HEK293 (cell line): ENCODE measurements around the gene HERC2.

ENCODE experiments used
- CTCF ChIA-PET: fragments of 350-600 bp; formaldehyde crosslinking; extraction: SDS; loops from one replicate; lab custom pipeline; 2021; ENCODE audit warnings: antibody characterized with exemption; lab: Yijun Ruan, JAX
- POLR2A ChIA-PET: fragments of 300-600 bp; formaldehyde crosslinking; extraction: SDS; loops from one replicate; lab custom pipeline; 2020; ENCODE audit warnings: antibody characterized with exemption, inconsistent platforms; lab: Yijun Ruan, JAX
- H3K27ac ChIP-seq: fragments of 200-500 bp; sonication (Bioruptor generic); 2 replicates; pipeline ENCODE4 v1.5.1; 2014; ENCODE audit warnings: low read depth, low read length, control low read depth, inconsistent platforms; ENCODE audit errors: extremely low read depth
- H3K36me3 ChIP-seq, 2 experiments: fragments of 200-500 bp in 1 of 2; sonication (Bioruptor generic) in 1 of 2; 1 replicate in 1 of 2; 2 replicates in 1 of 2; pipeline ENCODE4 v1.5.1; 2014 to 2017; ENCODE audit warnings: inconsistent platforms in 2 of 2, low read length in 2 of 2; ENCODE audit not compliant: control insufficient read depth in 2 of 2, insufficient read depth in 1 of 2
- H3K4me1 ChIP-seq: fragments of 200-500 bp; sonication (Bioruptor generic); 2 replicates; pipeline ENCODE4 v1.5.1; 2014; ENCODE audit warnings: mild to moderate bottlenecking, low read length, inconsistent platforms; ENCODE audit not compliant: control insufficient read depth, insufficient read depth
- H3K4me3 ChIP-seq: 2 replicates; pipeline ENCODE4 v1.5.1; 2011; ENCODE audit warnings: low read depth, mild to moderate bottlenecking, control low read depth, low read length, moderate library complexity
- H3K9me3 ChIP-seq: fragments of 200-500 bp; sonication (Bioruptor generic); 2 replicates; pipeline ENCODE4 v1.5.1; 2014; ENCODE audit warnings: low read depth, low read length, inconsistent platforms; ENCODE audit not compliant: control insufficient read depth, insufficient read depth
- KLF1 ChIP-seq: fragments of 450-650 bp; formaldehyde crosslinking; IDR thresholded peaks from 2 replicates; pipeline ENCODE4 v1.5.1; 2016; ENCODE audit warnings: missing biosample characterization, missing genetic modification characterization
- MEIS1 ChIP-seq: sonication (generic); formaldehyde crosslinking; IDR thresholded peaks from 2 replicates; pipeline ENCODE4 v1.8.1; 2022; ENCODE audit warnings: missing genetic modification reagents, mild to moderate bottlenecking, borderline replicate concordance
- REPIN1 ChIP-seq: fragments of 450-650 bp; formaldehyde crosslinking; IDR thresholded peaks from 2 replicates; pipeline ENCODE4 v1.5.1; 2017; ENCODE audit warnings: missing biosample characterization, missing genetic modification characterization, low read depth
- SALL2 ChIP-seq: fragments of 450-650 bp; formaldehyde crosslinking; IDR thresholded peaks from 2 replicates; pipeline ENCODE4 v1.5.0; 2017; ENCODE audit warnings: missing biosample characterization, mild to moderate bottlenecking, missing genetic modification characterization, borderline replicate concordance
- ZBTB1 ChIP-seq: fragments of 450-650 bp; formaldehyde crosslinking; IDR thresholded peaks from 2 replicates; pipeline ENCODE4 v1.5.1; 2016; ENCODE audit warnings: missing biosample characterization, missing genetic modification characterization
- ZFHX2 ChIP-seq: fragments of 450-650 bp; formaldehyde crosslinking; conservative IDR thresholded peaks from 2 replicates; pipeline ENCODE4 v1.5.1; 2016; ENCODE audit warnings: missing biosample characterization, missing genetic modification characterization
- ZNF121 ChIP-seq: fragments of 450-650 bp; formaldehyde crosslinking; IDR thresholded peaks from 2 replicates; pipeline ENCODE4 v1.5.1; 2016; ENCODE audit warnings: missing biosample characterization, missing genetic modification characterization
- ZNF433 ChIP-seq: fragments of 450-650 bp; formaldehyde crosslinking; IDR thresholded peaks from 2 replicates; pipeline ENCODE4 v1.5.1; 2016; ENCODE audit warnings: missing biosample characterization, missing genetic modification characterization, low read depth
- ZNF48 ChIP-seq: fragments of 450-650 bp; formaldehyde crosslinking; IDR thresholded peaks from 2 replicates; pipeline ENCODE4 v1.5.1; 2016; ENCODE audit warnings: missing biosample characterization, missing genetic modification characterization
- ZNF521 ChIP-seq: fragments of 450-650 bp; formaldehyde crosslinking; IDR thresholded peaks from 2 replicates; pipeline ENCODE4 v1.5.1; 2017; ENCODE audit warnings: missing biosample characterization, mild to moderate bottlenecking, missing genetic modification characterization
- ZNF560 ChIP-seq: fragments of 450-650 bp; formaldehyde crosslinking; IDR thresholded peaks from 2 replicates; pipeline ENCODE4 v1.5.1; 2017; ENCODE audit warnings: missing biosample characterization, missing genetic modification characterization, borderline replicate concordance
- ZNF561 ChIP-seq: fragments of 450-650 bp; IDR thresholded peaks from 2 replicates; pipeline ENCODE4 v1.5.1; 2018; ENCODE audit warnings: missing biosample characterization, missing genetic modification characterization, borderline replicate concordance
- ZNF660 ChIP-seq: fragments of 450-650 bp; IDR thresholded peaks from 2 replicates; pipeline ENCODE4 v1.5.1; 2018; ENCODE audit warnings: missing biosample characterization, mild to moderate bottlenecking, missing genetic modification characterization
- ZXDB ChIP-seq: fragments of 450-650 bp; formaldehyde crosslinking; IDR thresholded peaks from 2 replicates; pipeline ENCODE4 v1.5.1; 2016; ENCODE audit warnings: missing biosample characterization, missing genetic modification characterization
- TF ChIP-seq, protein P1 (sequence below): fragments of 450-650 bp; IDR thresholded peaks from 2 replicates; pipeline ENCODE4 v1.5.1; 2018; ENCODE audit warnings: missing biosample characterization, missing genetic modification characterization
- TF ChIP-seq, protein P2 (sequence below): fragments of 450-650 bp; formaldehyde crosslinking; IDR thresholded peaks from 2 replicates; pipeline ENCODE4 v1.5.1; 2016; ENCODE audit warnings: missing biosample characterization, missing genetic modification characterization, borderline replicate concordance
- TF ChIP-seq, protein P3 (sequence below): fragments of 450-650 bp; formaldehyde crosslinking; conservative IDR thresholded peaks from 2 replicates; pipeline ENCODE4 v1.5.1; 2016; ENCODE audit warnings: low read depth, missing biosample characterization, missing genetic modification characterization
- TF ChIP-seq, protein P4 (sequence below): fragments of 450-650 bp; IDR thresholded peaks from 2 replicates; pipeline ENCODE4 v1.5.1; 2018; ENCODE audit warnings: missing biosample characterization, mild to moderate bottlenecking, missing genetic modification characterization

HERC2 gene

DNA sequence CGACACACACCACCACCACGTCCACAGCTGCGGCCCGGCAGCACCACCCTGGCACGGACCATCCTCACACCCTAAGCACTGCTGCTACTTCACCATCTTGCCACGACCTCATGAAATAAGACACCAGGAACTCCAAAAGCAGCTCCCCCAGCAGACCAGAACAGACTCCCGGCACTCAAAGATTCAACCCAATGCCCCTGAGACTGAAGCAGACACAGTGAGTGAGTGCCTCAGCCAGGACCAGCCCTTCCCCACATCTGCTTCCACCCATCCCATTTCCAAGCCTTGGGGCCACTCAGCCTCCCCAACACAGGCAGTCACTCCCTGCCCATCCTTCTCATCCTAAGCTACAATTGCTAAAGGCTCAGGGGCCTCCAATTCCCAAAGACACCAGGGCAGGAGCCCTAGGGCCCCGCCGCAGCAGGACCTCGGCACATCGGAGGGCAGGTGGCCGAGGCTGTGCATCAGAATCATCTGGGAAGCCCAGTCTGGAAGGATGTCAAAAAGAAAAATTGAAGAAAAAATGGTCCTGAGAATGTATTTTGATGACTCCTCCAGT lies 204.5 kb downstream of the HERC2 start:
- H3K27ac ChIP-seq: no peak overlapping the region
- ChIA-PET POLR2A (no interaction called here), CTCF (no interaction called here)
- no peaks in the 10 kb centered on the region for H3K4me1 ChIP-seq
- no peak overlapping the region for H3K4me3 ChIP-seq
- no peaks in the 10 kb centered on the region for H3K9me3 ChIP-seq
- H3K36me3 ChIP-seq: peaks cover 0 to 89% of the 10 kb centered on the region in 2 experiments
- TF ChIP-seq REPIN1 (tag by site-specific recombination): no peak
- TF ChIP-seq ZNF121 (tag by site-specific recombination): no peak
- TF ChIP-seq, protein P1, sequence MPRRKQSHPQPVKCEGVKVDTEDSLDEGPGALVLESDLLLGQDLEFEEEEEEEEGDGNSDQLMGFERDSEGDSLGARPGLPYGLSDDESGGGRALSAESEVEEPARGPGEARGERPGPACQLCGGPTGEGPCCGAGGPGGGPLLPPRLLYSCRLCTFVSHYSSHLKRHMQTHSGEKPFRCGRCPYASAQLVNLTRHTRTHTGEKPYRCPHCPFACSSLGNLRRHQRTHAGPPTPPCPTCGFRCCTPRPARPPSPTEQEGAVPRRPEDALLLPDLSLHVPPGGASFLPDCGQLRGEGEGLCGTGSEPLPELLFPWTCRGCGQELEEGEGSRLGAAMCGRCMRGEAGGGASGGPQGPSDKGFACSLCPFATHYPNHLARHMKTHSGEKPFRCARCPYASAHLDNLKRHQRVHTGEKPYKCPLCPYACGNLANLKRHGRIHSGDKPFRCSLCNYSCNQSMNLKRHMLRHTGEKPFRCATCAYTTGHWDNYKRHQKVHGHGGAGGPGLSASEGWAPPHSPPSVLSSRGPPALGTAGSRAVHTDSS (tag by site-specific recombination): no peak
- TF ChIP-seq ZBTB1 (tag by site-specific recombination): no peak
- TF ChIP-seq ZNF48 (tag by site-specific recombination): no peak
- TF ChIP-seq, protein P2, sequence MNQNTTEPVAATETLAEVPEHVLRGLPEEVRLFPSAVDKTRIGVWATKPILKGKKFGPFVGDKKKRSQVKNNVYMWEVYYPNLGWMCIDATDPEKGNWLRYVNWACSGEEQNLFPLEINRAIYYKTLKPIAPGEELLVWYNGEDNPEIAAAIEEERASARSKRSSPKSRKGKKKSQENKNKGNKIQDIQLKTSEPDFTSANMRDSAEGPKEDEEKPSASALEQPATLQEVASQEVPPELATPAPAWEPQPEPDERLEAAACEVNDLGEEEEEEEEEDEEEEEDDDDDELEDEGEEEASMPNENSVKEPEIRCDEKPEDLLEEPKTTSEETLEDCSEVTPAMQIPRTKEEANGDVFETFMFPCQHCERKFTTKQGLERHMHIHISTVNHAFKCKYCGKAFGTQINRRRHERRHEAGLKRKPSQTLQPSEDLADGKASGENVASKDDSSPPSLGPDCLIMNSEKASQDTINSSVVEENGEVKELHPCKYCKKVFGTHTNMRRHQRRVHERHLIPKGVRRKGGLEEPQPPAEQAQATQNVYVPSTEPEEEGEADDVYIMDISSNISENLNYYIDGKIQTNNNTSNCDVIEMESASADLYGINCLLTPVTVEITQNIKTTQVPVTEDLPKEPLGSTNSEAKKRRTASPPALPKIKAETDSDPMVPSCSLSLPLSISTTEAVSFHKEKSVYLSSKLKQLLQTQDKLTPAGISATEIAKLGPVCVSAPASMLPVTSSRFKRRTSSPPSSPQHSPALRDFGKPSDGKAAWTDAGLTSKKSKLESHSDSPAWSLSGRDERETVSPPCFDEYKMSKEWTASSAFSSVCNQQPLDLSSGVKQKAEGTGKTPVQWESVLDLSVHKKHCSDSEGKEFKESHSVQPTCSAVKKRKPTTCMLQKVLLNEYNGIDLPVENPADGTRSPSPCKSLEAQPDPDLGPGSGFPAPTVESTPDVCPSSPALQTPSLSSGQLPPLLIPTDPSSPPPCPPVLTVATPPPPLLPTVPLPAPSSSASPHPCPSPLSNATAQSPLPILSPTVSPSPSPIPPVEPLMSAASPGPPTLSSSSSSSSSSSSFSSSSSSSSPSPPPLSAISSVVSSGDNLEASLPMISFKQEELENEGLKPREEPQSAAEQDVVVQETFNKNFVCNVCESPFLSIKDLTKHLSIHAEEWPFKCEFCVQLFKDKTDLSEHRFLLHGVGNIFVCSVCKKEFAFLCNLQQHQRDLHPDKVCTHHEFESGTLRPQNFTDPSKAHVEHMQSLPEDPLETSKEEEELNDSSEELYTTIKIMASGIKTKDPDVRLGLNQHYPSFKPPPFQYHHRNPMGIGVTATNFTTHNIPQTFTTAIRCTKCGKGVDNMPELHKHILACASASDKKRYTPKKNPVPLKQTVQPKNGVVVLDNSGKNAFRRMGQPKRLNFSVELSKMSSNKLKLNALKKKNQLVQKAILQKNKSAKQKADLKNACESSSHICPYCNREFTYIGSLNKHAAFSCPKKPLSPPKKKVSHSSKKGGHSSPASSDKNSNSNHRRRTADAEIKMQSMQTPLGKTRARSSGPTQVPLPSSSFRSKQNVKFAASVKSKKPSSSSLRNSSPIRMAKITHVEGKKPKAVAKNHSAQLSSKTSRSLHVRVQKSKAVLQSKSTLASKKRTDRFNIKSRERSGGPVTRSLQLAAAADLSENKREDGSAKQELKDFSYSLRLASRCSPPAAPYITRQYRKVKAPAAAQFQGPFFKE (tag by site-specific recombination): no peak
- no peak for TF ChIP-seq KLF1 (tag by site-specific recombination)
- no peak for TF ChIP-seq ZNF660 (tag by site-specific recombination)
- no peak for TF ChIP-seq MEIS1 (CRISPR knock-in tag)
- no peak for TF ChIP-seq ZFHX2 (tag by site-specific recombination)

DNA sequence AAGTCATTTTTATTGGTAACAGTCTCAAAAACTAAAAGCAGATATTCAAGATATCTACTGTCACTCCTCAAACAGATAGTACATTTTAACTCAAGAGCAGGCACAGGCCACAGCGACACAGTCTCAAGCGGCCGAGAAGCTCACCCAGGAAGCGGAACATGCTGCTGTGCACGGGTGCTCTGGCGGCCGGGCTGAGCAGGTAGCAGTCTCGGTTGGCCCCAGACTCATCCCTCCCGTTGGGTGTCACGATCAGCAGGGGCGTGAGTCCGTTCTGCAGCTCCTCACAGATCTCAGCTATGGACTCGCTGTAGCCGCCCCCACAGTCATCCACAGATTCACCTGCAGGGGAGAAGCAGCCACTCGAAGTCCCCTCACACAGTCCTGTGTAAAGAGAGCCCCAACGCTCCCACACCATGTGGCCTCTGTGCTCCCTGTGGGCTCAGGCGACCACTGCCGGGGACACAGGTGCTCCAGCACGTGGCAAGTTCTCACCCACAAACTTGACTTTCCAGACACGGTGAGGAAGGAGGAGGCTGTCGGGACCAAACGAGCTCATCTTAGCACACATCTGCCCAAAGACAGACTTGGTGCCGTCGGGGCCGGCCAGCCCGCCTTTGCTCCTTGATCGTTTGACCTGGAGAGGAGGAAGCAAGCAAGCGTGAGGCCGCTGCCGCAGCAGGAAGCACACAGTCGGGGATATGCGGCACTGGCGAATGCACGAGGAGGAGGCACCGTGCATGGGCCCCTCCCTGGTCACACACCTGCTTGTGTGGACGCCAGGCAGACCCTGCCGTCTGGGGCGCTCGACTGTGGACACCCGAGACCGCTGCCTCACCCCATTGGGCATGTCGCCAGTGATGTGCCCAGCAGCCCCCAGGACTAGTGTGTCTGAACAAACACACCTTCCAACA lies 205.2 kb downstream of the HERC2 start:
- H3K36me3 ChIP-seq: peaks cover 0 to 90% of the 10 kb centered on the region in 2 experiments
- ChIA-PET CTCF (no interaction called here), POLR2A (no interaction called here)
- H3K9me3 ChIP-seq: no peaks in the 10 kb centered on the region
- H3K4me1 ChIP-seq: no peaks in the 10 kb centered on the region
- H3K27ac ChIP-seq: no peak overlapping the region
- H3K4me3 ChIP-seq: no peak overlapping the region
- no peak for TF ChIP-seq ZNF561 (tag by site-specific recombination)
- no peak for TF ChIP-seq ZXDB
- TF ChIP-seq, protein P3, sequence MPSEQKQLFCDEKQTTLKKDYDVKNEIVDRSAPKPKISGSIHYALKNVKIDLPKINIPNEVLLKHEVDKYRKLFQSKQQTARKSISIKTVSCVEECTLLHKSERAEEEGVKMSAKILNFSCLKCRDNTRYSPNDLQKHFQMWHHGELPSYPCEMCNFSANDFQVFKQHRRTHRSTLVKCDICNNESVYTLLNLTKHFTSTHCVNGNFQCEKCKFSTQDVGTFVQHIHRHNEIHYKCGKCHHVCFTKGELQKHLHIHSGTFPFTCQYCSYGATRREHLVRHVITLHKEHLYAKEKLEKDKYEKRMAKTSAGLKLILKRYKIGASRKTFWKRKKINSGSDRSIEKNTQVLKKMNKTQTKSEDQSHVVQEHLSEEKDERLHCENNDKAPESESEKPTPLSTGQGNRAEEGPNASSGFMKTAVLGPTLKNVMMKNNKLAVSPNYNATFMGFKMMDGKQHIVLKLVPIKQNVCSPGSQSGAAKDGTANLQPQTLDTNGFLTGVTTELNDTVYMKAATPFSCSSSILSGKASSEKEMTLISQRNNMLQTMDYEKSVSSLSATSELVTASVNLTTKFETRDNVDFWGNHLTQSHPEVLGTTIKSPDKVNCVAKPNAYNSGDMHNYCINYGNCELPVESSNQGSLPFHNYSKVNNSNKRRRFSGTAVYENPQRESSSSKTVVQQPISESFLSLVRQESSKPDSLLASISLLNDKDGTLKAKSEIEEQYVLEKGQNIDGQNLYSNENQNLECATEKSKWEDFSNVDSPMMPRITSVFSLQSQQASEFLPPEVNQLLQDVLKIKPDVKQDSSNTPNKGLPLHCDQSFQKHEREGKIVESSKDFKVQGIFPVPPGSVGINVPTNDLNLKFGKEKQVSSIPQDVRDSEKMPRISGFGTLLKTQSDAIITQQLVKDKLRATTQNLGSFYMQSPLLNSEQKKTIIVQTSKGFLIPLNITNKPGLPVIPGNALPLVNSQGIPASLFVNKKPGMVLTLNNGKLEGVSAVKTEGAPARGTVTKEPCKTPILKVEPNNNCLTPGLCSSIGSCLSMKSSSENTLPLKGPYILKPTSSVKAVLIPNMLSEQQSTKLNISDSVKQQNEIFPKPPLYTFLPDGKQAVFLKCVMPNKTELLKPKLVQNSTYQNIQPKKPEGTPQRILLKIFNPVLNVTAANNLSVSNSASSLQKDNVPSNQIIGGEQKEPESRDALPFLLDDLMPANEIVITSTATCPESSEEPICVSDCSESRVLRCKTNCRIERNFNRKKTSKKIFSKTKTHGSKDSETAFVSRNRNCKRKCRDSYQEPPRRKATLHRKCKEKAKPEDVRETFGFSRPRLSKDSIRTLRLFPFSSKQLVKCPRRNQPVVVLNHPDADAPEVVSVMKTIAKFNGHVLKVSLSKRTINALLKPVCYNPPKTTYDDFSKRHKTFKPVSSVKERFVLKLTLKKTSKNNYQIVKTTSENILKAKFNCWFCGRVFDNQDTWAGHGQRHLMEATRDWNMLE (tag by site-specific recombination): no peak
- TF ChIP-seq ZNF521 (tag by site-specific recombination): no peak
- TF ChIP-seq MEIS1 (CRISPR knock-in tag): no peak
- no peak for TF ChIP-seq ZNF433
- TF ChIP-seq ZNF560: no peak
- TF ChIP-seq SALL2 (tag by site-specific recombination): no peak
- TF ChIP-seq, protein P4, sequence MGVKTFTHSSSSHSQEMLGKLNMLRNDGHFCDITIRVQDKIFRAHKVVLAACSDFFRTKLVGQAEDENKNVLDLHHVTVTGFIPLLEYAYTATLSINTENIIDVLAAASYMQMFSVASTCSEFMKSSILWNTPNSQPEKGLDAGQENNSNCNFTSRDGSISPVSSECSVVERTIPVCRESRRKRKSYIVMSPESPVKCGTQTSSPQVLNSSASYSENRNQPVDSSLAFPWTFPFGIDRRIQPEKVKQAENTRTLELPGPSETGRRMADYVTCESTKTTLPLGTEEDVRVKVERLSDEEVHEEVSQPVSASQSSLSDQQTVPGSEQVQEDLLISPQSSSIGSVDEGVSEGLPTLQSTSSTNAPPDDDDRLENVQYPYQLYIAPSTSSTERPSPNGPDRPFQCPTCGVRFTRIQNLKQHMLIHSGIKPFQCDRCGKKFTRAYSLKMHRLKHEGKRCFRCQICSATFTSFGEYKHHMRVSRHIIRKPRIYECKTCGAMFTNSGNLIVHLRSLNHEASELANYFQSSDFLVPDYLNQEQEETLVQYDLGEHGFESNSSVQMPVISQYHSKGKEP (tag by site-specific recombination): no peak
